Vagina (tissue), 2 donors: ENCODE data around the gene MYB.

Experiments used
- POLR2A ChIP-seq, 2 donors: fragments of 450-650 bp; IDR thresholded peaks; one replicate each; pipeline ENCODE4 v1.6.1; 2017; ENCODE audit warnings: antibody characterized with exemption in 2 of 2, mild to moderate bottlenecking in 2 of 2, moderate library complexity in 2 of 2
- POLR2AphosphoS5 ChIP-seq, 2 donors: sonication (generic); formaldehyde crosslinking; IDR thresholded peaks; one replicate each; pipeline ENCODE4 v1.9.0; 2017; ENCODE audit warnings: antibody characterized with exemption in 2 of 2, mild to moderate bottlenecking in 2 of 2, low read depth in 1 of 2; ENCODE audit not compliant: insufficient read depth in 1 of 2
- TF ChIP-seq, protein P1 (sequence below), 3 experiments: fragments of 450-650 bp in 2 of 3; fragments of 200-600 bp in 1 of 3; sonication (generic) in 1 of 3; IDR thresholded peaks; one replicate each; pipeline ENCODE4 v1.5.1; 2017 to 2019; ENCODE audit warnings: antibody characterized with exemption in 3 of 3, mild to moderate bottlenecking in 2 of 3, moderate library complexity in 2 of 3

DNA sequence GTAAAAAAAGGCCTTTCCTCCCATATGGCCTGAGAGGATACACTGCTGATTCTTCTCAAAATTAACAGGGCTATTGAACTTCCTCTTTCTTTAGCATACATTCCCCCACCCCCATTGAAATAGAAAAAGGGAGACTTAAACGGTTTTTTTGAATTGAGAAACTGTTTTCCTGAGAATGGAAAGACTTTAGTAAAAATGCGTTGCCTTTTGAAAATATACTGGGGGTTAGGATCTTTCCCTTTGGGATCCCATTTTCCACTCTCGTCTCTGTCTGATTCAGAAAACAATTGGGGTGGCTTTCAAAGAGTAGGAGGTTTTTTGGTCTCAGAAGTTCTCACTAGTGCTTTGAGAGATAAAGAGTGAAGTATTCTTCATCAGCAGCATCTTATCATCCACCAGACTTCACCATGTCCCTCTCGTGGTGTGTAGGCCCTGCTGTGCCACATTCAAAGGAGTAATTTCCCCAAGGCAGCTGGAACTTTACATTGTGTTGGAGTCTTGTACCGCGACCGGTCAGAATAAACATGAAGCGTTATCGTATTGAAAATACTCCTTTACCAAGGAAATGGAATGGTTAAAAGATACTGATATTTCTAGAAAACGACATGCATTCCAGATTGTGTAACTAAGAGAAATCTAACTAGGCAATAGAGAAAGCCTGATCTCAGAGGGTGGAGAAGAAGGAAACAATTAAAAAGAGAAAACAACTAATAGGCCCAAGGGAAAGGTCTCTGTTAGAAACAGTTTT, 10.6 kb downstream of the MYB start:
- TF ChIP-seq, protein P1, sequence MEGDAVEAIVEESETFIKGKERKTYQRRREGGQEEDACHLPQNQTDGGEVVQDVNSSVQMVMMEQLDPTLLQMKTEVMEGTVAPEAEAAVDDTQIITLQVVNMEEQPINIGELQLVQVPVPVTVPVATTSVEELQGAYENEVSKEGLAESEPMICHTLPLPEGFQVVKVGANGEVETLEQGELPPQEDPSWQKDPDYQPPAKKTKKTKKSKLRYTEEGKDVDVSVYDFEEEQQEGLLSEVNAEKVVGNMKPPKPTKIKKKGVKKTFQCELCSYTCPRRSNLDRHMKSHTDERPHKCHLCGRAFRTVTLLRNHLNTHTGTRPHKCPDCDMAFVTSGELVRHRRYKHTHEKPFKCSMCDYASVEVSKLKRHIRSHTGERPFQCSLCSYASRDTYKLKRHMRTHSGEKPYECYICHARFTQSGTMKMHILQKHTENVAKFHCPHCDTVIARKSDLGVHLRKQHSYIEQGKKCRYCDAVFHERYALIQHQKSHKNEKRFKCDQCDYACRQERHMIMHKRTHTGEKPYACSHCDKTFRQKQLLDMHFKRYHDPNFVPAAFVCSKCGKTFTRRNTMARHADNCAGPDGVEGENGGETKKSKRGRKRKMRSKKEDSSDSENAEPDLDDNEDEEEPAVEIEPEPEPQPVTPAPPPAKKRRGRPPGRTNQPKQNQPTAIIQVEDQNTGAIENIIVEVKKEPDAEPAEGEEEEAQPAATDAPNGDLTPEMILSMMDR (IDR thresholded peaks at IDR 0.05): no peak
- TF ChIP-seq POLR2AphosphoS5 (IDR thresholded peaks at IDR 0.05; ENCODE audit: insufficient read depth in 1 of 2, low read depth in 1 of 2) (no peak), POLR2A (IDR thresholded peaks at IDR 0.05) (no peak)
